Esophagus squamous epithelium (tissue), 5 donors: Measurements from ENCODE around the gene FAM120B. TPM values are rescaled to one million over a fixed set of nuclear protein-coding genes. Genes with fewer than 3 reads are reported as not detected.

ENCODE experiments used
- DNase-seq: peaks from one replicate; lab custom pipeline; 2025; lab: John Stamatoyannopoulos, UW
- H3K27ac ChIP-seq, 4 donors: fragments of 200-600 bp; sonication (generic); one replicate each; pipeline ENCODE4 v1.5.1; 2016 to 2019; ENCODE audit warnings: mild to moderate bottlenecking in 1 of 4
- H3K27me3 ChIP-seq, 4 donors: fragments of 200-600 bp; sonication (generic); 1 replicate in 3 of 4; 2 replicates in 1 of 4; pipeline versions ENCODE4 v1.5.1 to v1.6.0; 2017 to 2021; ENCODE audit warnings: antibody characterized with exemption in 1 of 4
- H3K36me3 ChIP-seq, 3 donors: fragments of 200-600 bp; sonication (generic); one replicate each; pipeline ENCODE4 v1.5.1; 2016 to 2019
- H3K4me1 ChIP-seq, 3 donors: fragments of 200-600 bp; sonication (generic); one replicate each; pipeline ENCODE4 v1.5.1; 2017 to 2019
- H3K4me3 ChIP-seq, 4 donors: fragments of 200-600 bp; sonication (generic); 1 replicate in 3 of 4; 2 replicates in 1 of 4; pipeline ENCODE4 v1.5.1; 2016 to 2019; ENCODE audit warnings: mild to moderate bottlenecking in 2 of 4, moderate library complexity in 1 of 4
- H3K9me3 ChIP-seq, 3 donors: fragments of 200-600 bp; sonication (generic); one replicate each; pipeline ENCODE4 v1.5.1; 2016 to 2019
- POLR2A ChIP-seq, 4 donors: fragments of 450-650 bp; IDR thresholded peaks; one replicate each; pipeline ENCODE4 v1.6.1; 2017; ENCODE audit warnings: antibody characterized with exemption in 4 of 4, mild to moderate bottlenecking in 4 of 4, moderate library complexity in 3 of 4
- WGBS, 2 donors: methylation state at CpG; one replicate each; pipeline ENCODE4 v1.1.5; 2018; 5-methylcytosine and 5-hydroxymethylcytosine counted together
- intact Hi-C: fragments of 100-400 bp; cut with DNase I; formaldehyde crosslinking; loops from one replicate; pipeline ENCODE4 v1.15.0; 2022
- total RNA-seq, 4 donors: library from RNA; depleted of rRNA; stranded (reverse); fragments of >200 nt; gene quantifications; one replicate each; pipeline ENCODE4 v1.1.0, GENCODE V29; 2016
- TF ChIP-seq, protein P1 (sequence below), 6 experiments: fragments of 450-650 bp in 4 of 6; fragments of 200-600 bp in 2 of 6; sonication (generic) in 2 of 6; IDR thresholded peaks; one replicate each; pipeline ENCODE4 v1.5.1; 2016 to 2019; ENCODE audit warnings: antibody characterized with exemption in 6 of 6, mild to moderate bottlenecking in 4 of 6, moderate library complexity in 4 of 6
- donor health status: DM: yes; HTN: yes; CAD: no.

FAM120B gene
- total RNA-seq, 4 donors from 2014 or later: 8.4 to 25.6 (median 12.9) TPM

DNA sequence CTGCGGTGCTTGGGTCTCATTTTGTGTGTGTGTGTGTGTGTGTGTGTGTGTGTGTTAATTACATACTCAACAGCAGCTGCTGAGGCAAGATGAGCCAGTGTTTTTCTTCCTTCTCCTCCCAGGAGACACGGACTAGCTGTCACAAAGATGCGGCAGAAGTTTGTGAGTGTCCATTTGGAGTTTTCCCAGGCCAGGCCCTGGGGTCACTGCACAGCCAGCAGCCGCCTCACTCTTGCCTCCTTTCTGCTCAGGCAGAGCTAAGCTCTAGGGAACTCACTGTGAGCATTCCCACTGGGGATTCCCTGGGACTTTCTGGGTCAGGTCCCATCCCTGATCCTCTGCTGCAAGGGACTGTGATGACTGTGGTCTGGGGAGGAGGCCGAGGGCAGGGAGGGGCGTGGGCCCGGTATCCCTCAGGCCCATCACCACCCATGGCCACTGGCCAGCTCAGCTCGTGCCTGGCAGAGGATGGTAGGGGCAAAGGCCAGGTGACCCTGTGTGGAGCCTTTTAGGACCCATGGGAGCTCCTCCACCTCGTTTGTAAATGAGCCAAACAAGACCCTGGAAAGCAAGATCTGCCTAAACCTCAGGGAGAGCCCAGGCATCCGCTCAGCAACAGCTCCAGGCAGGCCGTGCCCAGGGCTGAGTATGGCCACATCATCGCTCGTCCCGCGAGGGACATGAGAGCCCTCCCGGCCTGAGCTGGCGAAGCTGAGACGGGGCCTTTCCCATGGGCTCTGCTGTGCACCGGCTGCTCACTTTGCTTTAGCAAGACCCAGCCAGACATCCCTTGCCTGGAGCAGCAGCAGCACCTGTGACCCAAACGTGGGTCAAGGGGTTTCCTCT, 144.6 kb downstream of the FAM120B start:
- DNase-seq: no peak

DNA sequence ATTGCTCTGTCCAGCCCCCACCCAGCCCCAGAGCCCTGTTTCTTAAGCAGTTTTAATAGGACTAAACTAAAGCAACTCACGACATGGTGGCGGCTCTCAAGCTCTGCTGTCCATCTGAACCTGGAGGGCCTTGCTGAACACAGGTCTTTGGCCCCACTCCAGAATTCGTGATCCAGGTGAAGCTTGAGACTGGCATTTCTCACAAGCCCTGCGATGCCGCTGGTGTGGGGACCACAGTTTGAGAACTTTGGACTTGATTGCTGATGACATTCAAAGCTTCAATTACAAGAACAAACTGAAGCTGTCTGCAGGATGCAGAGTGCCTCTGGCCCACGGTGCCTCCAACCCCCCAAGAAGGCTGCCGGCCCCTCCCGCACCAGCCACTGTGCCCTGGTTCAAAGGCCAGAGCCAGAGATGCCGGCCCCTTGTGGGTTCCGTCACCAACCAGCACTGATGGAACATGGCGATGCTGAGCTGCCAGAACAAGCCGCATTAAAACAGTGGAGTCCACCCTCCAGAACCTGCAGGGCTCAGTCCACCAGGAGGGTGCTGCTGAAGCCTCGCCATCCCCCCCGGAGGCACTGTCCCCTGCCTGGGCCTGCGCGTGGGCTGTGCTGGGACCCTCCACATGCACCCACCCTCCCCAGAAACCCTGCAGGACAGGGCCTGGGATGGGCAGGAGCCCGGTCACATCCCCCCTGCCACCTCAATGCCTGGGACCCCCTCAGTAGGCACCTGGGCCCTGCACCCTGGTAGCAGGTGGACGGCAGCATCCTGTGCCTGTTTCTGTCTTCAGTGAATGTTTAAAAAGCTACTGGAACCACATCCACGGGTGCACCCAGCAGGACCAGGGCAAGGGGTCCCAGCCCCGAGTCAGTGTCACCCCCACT, 145.4 kb downstream of the FAM120B start:
- Histone ChIP-seq H3K27me3 (peaks cover 0 to 8% (median 0%) of the 10 kb centered on the region in 4 donors), H3K27ac (no peak overlapping the region), H3K4me1 (no peaks in the 10 kb centered on the region), H3K9me3 (no peaks in the 10 kb centered on the region), H3K36me3 (no peaks in the 10 kb centered on the region), H3K4me3 (no peak overlapping the region)
- TF ChIP-seq POLR2A (IDR thresholded peaks at IDR 0.05): no peak
- TF ChIP-seq, protein P1, sequence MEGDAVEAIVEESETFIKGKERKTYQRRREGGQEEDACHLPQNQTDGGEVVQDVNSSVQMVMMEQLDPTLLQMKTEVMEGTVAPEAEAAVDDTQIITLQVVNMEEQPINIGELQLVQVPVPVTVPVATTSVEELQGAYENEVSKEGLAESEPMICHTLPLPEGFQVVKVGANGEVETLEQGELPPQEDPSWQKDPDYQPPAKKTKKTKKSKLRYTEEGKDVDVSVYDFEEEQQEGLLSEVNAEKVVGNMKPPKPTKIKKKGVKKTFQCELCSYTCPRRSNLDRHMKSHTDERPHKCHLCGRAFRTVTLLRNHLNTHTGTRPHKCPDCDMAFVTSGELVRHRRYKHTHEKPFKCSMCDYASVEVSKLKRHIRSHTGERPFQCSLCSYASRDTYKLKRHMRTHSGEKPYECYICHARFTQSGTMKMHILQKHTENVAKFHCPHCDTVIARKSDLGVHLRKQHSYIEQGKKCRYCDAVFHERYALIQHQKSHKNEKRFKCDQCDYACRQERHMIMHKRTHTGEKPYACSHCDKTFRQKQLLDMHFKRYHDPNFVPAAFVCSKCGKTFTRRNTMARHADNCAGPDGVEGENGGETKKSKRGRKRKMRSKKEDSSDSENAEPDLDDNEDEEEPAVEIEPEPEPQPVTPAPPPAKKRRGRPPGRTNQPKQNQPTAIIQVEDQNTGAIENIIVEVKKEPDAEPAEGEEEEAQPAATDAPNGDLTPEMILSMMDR (IDR thresholded peaks at IDR 0.05): no peak
- intact Hi-C loops: no loop called here
- DNase-seq: no peak
- 78 to 86% methylated on average over 7 of the region's 20 CpGs for WGBS, 2 donors

More for the DNA sequence above, 144.6 kb downstream of the FAM120B start:
- Histone ChIP-seq H3K27me3 (peaks cover 0 to 12% (median 0%) of the 10 kb centered on the region in 4 donors), H3K4me1 (no peaks in the 10 kb centered on the region), H3K4me3 (no peak overlapping the region), H3K9me3 (no peaks in the 10 kb centered on the region), H3K27ac (no peak overlapping the region), H3K36me3 (no peaks in the 10 kb centered on the region)
- 65 to 76% methylated on average over 8 to 14 of the region's 20 CpGs for WGBS, 2 donors
- TF ChIP-seq, protein P1 (IDR thresholded peaks at IDR 0.05): no peak
- no peak for TF ChIP-seq POLR2A (IDR thresholded peaks at IDR 0.05)
- intact Hi-C loops: no loop called here

DNA sequence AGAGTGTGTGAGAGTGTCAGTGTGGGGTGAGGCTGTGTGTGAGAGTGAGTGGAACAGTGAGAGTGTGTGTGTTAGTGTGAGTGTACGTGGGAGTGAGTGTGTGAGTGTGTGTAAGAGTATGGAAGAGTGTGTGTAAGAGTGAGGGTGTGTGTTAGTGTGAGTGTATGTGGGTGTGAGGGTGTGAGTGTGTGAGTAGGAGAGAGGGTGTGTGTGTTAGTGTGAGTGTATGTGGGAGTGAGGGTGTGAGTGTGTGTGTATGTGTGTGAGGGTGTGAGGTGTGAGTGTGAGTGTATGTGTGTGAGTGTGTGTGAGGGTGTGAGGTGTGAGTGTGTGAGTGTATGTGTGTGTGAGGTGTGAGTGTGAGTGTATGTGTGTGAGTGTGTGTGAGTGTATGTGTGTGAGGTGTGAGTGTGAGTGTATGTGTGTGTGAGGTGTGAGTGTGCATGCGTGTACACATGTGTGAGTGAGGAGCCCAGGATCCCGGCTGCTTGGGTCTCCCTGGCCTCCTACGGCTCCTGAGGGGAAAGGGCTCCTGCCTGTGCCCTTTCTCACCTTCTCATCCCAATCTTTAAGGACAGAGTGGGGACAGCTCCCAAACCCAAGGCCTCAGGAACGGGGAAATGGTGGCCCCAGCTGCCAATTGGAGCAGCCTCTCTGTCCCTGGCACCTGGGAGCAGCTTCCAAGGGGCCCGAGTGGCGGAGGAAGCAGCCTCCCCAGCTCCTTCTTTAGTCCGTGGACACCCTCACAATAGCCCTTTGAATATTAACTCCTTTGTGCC, 146.4 kb downstream of the FAM120B start:
- Histone ChIP-seq H3K27me3 (peaks cover 0 to 10% (median 0%) of the 10 kb centered on the region in 4 donors), H3K4me3 (no peak overlapping the region), H3K27ac (no peak overlapping the region), H3K9me3 (no peaks in the 10 kb centered on the region), H3K36me3 (no peaks in the 10 kb centered on the region), H3K4me1 (no peaks in the 10 kb centered on the region)
- DNase-seq: no peak
- TF ChIP-seq POLR2A (IDR thresholded peaks at IDR 0.05): no peak
- TF ChIP-seq, protein P1 (IDR thresholded peaks at IDR 0.05): no peak
- 80 to 88% methylated on average over 4 to 8 of the region's 8 CpGs for WGBS, 2 donors
- intact Hi-C loops: no loop called here

DNA sequence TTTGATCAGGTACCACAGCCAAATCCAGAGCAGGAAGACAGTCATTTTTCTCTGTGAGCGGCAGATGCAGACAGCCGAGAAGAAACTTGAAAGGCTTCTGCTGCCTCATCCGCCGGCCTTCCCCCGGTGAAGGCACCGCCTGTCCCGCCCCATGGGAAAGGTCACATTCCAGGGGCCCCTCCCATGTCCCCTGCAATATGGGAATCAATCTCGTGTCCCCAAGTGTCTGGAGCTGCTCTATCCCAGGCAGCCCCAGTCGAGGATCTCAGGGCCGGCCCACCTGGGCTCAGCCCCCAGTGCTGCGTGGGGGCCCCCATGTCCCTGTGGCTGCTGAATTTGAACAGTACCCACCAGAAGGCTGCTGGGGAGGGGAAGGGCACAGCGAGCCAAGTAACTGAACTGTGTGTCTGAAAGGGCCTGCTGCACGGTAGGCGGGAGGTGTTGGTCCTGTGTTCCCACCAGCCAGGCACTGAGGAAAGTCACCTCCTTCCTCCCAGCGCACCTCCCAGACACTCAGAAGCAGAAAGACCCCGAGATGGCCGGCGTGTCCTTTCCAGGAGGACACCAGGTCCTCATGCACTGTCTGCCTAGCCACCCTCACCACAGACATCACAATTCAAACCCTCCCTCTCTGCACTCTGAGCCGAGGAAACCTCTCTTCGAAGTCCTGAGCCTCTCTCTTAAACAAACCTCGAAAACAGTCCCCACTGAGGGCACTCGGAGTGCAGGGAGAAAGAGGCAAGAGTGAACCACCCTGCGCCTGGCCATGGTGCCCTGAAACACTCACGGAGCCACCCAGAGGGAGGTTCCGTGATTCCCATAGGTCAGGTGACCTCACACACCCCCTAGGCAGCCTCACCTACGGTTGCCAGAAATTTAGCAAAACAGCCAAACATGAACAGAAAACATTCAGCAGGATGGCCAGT, 147.3 kb downstream of the FAM120B start:
- Histone ChIP-seq H3K36me3 (no peaks in the 10 kb centered on the region), H3K4me3 (no peak overlapping the region), H3K27ac (no peak overlapping the region), H3K27me3 (peaks cover 0 to 10% (median 0%) of the 10 kb centered on the region in 4 donors), H3K4me1 (no peaks in the 10 kb centered on the region), H3K9me3 (no peaks in the 10 kb centered on the region)
- TF ChIP-seq, protein P1 (IDR thresholded peaks at IDR 0.05): no peak
- TF ChIP-seq POLR2A (IDR thresholded peaks at IDR 0.05): no peak
- no peak for DNase-seq
- WGBS, 2 donors: 71 to 79% methylated on average over 9 to 22 of the region's 26 CpGs
- intact Hi-C loops: no loop called here
